T-helper 1 cell (primary cell): ENCODE data around the gene SRSF3.
"Not testable (repeated sequence)": the region's sequence is repeated elsewhere in the genome, so short reads cannot be mapped to it uniquely, and the experiment has no call there.

Experiments
- DNase-seq, 5 donors: peaks; one replicate each; pipeline ENCODE4 v3.0.0-alpha.2; 2012 to 2020
- total RNA-seq, 4 donors: gene quantifications; one replicate each; lab custom pipeline; 2026; lab: John Stamatoyannopoulos, UW

Gene SRSF3
- total RNA-seq = 1,124 to 1,212 (median 1,154) reads per million in 4 donors

GRCh38 chr6:36594029-36594815, at the start of gene SRSF3:
Gene SRSF3, plus strand, starts transcription at chr6:36594362. Its CDS starts 2,401 bp downstream, at chr6:36596763.
- DNase-seq = peak; percentile 91 to 99 (median 95)

DNA sequence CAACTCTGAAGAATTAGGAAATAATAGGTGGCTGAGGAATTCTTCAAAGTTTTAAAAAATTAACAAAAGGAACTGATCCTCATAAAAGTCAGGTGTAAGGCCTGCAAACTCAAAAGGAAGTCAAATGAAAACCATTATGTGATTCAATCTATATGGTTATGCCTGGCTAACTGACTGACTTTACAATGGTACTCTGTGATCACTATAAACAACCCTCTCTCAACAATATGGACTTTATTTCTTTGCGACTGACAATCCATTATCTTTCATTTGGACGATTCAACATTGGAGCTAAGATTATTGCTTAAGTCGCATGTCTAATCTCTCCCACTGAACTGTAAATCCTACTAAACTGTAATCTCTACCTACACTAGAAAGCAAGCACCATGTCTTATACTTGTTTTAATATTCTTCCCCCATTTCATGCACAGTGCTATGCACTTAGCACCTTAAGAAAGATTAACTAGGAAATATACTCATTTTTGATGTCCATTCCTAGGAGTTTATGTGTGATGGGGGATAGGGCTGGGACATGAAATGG, 48.3 kb upstream of the SRSF3 start:
- no peak for DNase-seq

- DNase-seq = peak in 1 of 5 donors; percentile 23
Observed at GRCh38 chr6:36546308-36546919, 47.7 kb upstream of the SRSF3 start.

DNA sequence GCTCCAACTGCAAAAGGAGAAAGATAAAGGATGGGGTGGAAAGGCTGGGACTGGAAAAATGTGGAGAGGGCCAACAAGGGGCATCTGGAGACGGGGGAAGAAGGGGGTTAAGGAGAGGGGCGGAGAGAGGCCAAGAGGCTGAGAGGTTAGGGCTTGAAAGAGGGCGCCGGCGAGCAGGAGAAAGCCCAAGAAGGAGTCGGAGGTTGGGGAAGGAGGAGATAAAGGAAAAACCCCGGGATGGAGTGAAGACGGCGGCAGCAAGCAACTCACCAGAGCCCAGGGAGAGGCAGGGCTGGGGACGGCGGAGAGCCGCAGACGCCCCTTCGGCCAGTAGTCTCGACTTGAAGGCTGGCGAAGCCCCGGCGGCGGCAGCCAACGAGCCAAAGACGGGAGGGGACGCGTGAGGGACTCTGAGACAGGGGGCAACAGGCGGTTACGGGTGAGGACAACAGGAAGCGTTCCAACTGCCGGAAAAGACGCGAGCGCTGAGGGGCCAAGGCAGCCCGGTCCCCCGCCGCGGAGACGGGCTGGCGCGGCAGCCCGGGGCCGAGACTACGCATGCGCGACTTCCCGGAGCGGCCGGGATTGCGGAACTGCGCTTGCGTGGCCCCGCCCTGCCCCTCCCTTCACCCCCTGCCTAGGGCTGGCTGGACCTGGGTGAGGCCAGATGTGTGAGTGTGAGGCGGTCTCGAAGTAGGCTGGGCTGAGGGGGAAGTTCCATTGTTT, 47.1 kb upstream of the SRSF3 start, which contains the start of gene STK38:
Gene STK38, minus strand, starts transcription at position 560 of the 726 bp plus-strand sequence. CDS start 7,277 bp downstream, outside the sequence.
- DNase-seq = peak; percentile 89 to 92 (median 91)

GRCh38 chr6:36547646-36548400, 46.3 kb upstream of the SRSF3 start:
- no peak for DNase-seq

GRCh38 chr6:36548401-36548743, 45.8 kb upstream of the SRSF3 start:
- no peak for DNase-seq

GRCh38 chr6:36550473-36551000, 43.6 kb upstream of the SRSF3 start:
- DNase-seq = no peak

- no peak for DNase-seq
Observed at GRCh38 chr6:36555750-36556252, 38.4 kb upstream of the SRSF3 start.

- DNase-seq = no peak
Observed at GRCh38 chr6:36556281-36556680, 37.9 kb upstream of the SRSF3 start.

DNA sequence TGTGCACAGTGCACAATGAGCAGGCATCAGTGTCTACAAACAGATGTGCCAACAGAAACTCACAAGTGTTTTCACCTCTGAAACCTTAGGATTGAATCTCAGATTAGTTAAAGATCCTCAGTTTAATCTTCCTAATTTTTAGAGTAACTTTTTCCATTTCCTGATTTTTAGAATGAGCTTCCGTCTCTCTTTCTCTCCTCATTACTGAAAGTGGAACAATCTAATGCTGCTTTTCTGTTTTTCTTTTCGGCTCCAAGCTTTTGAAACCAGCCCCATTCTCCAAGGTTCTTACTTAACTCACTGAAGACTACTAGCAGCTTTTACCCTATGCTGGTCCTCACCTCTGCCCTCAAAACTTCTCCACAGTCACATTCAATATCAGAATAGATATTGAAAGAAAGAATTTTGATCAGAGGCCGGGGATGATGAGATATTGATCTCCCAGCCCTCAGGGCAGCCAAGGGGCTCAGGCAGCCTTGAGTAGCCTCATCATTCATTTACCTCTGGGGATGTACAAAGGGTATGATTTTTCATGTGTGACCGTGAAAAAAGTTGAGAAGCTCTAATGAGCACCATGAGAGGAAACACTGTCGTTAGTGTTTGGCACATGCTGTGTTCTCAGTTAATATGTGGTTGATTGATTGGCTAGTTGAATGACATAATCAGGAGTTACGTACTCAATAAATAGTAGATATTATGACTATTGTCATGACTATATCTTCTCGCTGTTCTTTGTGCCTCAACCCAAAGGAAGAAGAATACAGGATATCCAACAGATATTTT, 35.0 kb upstream of the SRSF3 start:
- DNase-seq = no peak

GRCh38 chr6:36560822-36561221, 33.3 kb upstream of the SRSF3 start:
- DNase-seq = no peak

DNA sequence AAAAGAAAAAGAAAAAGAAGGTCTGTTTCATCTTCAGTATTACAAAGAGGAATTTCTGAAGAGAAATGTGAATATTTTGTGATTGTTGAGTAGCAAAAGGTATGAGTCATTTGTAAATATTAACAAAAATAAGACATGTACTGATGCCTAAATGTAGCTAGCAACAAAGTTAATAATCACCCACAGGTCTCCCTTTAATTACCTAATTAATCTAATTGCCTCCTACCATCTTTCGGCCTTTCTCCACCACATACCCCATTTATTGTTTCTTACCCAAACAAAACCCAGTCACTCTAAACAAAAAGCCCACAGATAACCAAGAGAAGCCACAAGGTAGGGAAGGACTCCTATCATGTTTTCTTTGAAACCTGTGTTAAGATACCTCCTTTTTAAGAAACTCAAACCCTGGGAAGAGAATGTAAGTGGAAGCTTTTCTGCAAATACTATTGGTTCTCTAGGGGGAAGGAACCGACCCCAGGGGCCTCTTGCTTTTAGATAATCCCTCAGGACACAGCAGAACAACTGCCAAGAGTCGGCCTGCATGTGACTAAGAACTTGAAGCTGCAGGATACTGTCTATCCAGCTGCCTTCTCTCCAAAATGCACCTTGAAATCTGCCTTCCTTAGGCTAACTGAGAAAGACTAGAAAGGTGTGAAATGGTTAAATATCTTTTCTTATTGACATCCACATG, 30.8 kb upstream of the SRSF3 start:
- no peak for DNase-seq

- no peak for DNase-seq
Observed at GRCh38 chr6:36563928-36564284, 30.3 kb upstream of the SRSF3 start.

GRCh38 chr6:36566418-36566905, 27.7 kb upstream of the SRSF3 start:
- no peak for DNase-seq

- peak in 1 of 5 donors; percentile 23 for DNase-seq
Observed at GRCh38 chr6:36570264-36570663, 23.9 kb upstream of the SRSF3 start.

- DNase-seq = no peak
Observed at GRCh38 chr6:36571122-36572043, 22.8 kb upstream of the SRSF3 start.

GRCh38 chr6:36572353-36573311, 21.5 kb upstream of the SRSF3 start:
- not testable (repeated sequence) for DNase-seq

- no peak for DNase-seq
Observed at GRCh38 chr6:36574679-36575078, 19.5 kb upstream of the SRSF3 start.
